ENCODE data around the gene TRMO.

DNA sequence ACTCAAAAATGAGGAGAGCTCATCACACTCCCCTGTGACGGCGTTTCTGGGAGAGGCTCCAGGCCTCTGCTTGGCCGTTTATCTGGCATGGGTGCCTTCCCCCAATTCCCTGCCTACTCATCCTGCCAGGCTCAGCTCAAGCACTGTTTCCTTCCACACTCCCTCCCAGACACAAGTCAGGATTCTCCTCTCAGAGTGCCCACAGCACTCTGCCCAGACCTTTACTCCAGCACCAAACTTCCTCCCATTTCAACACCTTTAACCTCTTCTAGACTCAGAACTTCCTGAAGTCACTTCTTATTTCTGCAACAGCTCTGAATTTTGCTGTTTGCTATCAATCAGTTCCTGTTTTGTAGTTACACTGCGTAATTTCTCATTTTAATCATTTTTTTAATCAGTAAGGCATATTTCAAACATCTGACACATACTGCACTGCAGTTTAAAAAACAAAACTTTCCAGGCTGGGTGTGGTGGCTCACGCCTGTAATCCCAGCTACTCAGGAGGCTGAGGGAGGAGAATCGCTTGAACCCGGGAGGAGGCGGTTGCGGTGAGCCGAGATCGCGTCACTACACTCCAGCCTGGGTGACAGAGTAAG lies 16.0 kb downstream of the TRMO start:
- TF ChIP-seq ZNF48 (tag by site-specific recombination; IDR thresholded peaks at IDR 0.05) (no peak), ZNF155 (tag by site-specific recombination; IDR thresholded peaks at IDR 0.05) (no peak), ZNF792 (tag by site-specific recombination; IDR thresholded peaks at IDR 0.05) (no peak), SALL2 (tag by site-specific recombination; IDR thresholded peaks at IDR 0.05; ENCODE audit: borderline replicate concordance) (no peak), ZEB2 (tag by site-specific recombination; IDR thresholded peaks at IDR 0.05) (no peak), ZNF121 (tag by site-specific recombination; IDR thresholded peaks at IDR 0.05) (no peak), MYNN (tag by site-specific recombination; IDR thresholded peaks at IDR 0.05; ENCODE audit: borderline replicate concordance) (no peak), KLF1 (tag by site-specific recombination; IDR thresholded peaks at IDR 0.05) (no peak)
- TF ChIP-seq, protein P1, sequence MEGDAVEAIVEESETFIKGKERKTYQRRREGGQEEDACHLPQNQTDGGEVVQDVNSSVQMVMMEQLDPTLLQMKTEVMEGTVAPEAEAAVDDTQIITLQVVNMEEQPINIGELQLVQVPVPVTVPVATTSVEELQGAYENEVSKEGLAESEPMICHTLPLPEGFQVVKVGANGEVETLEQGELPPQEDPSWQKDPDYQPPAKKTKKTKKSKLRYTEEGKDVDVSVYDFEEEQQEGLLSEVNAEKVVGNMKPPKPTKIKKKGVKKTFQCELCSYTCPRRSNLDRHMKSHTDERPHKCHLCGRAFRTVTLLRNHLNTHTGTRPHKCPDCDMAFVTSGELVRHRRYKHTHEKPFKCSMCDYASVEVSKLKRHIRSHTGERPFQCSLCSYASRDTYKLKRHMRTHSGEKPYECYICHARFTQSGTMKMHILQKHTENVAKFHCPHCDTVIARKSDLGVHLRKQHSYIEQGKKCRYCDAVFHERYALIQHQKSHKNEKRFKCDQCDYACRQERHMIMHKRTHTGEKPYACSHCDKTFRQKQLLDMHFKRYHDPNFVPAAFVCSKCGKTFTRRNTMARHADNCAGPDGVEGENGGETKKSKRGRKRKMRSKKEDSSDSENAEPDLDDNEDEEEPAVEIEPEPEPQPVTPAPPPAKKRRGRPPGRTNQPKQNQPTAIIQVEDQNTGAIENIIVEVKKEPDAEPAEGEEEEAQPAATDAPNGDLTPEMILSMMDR (tag by site-specific recombination; IDR thresholded peaks at IDR 0.05): no peak
- TF ChIP-seq, protein P2, sequence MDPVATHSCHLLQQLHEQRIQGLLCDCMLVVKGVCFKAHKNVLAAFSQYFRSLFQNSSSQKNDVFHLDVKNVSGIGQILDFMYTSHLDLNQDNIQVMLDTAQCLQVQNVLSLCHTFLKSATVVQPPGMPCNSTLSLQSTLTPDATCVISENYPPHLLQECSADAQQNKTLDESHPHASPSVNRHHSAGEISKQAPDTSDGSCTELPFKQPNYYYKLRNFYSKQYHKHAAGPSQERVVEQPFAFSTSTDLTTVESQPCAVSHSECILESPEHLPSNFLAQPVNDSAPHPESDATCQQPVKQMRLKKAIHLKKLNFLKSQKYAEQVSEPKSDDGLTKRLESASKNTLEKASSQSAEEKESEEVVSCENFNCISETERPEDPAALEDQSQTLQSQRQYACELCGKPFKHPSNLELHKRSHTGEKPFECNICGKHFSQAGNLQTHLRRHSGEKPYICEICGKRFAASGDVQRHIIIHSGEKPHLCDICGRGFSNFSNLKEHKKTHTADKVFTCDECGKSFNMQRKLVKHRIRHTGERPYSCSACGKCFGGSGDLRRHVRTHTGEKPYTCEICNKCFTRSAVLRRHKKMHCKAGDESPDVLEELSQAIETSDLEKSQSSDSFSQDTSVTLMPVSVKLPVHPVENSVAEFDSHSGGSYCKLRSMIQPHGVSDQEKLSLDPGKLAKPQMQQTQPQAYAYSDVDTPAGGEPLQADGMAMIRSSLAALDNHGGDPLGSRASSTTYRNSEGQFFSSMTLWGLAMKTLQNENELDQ (tag by site-specific recombination; IDR thresholded peaks at IDR 0.05; ENCODE audit: low read depth): no peak
- TF ChIP-seq, protein P3, sequence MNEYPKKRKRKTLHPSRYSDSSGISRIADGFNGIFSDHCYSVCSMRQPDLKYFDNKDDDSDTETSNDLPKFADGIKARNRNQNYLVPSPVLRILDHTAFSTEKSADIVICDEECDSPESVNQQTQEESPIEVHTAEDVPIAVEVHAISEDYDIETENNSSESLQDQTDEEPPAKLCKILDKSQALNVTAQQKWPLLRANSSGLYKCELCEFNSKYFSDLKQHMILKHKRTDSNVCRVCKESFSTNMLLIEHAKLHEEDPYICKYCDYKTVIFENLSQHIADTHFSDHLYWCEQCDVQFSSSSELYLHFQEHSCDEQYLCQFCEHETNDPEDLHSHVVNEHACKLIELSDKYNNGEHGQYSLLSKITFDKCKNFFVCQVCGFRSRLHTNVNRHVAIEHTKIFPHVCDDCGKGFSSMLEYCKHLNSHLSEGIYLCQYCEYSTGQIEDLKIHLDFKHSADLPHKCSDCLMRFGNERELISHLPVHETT (tag by site-specific recombination; IDR thresholded peaks at IDR 0.05): no peak
- TF ChIP-seq, protein P4, sequence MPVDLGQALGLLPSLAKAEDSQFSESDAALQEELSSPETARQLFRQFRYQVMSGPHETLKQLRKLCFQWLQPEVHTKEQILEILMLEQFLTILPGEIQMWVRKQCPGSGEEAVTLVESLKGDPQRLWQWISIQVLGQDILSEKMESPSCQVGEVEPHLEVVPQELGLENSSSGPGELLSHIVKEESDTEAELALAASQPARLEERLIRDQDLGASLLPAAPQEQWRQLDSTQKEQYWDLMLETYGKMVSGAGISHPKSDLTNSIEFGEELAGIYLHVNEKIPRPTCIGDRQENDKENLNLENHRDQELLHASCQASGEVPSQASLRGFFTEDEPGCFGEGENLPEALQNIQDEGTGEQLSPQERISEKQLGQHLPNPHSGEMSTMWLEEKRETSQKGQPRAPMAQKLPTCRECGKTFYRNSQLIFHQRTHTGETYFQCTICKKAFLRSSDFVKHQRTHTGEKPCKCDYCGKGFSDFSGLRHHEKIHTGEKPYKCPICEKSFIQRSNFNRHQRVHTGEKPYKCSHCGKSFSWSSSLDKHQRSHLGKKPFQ (tag by site-specific recombination; IDR thresholded peaks at IDR 0.05): no peak
- TF ChIP-seq, protein P5, sequence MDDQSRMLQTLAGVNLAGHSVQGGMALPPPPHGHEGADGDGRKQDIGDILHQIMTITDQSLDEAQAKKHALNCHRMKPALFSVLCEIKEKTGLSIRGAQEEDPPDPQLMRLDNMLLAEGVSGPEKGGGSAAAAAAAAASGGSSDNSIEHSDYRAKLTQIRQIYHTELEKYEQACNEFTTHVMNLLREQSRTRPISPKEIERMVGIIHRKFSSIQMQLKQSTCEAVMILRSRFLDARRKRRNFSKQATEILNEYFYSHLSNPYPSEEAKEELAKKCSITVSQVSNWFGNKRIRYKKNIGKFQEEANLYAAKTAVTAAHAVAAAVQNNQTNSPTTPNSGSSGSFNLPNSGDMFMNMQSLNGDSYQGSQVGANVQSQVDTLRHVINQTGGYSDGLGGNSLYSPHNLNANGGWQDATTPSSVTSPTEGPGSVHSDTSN (CRISPR knock-in tag; IDR thresholded peaks at IDR 0.05): no peak

Data from HEK293 (cell line).